H1 (cell line): ENCODE results near the gene ARHGAP35.
A peak's percentile ranks its signal among the peaks of the same experiment; 100 is the strongest.

Source experiments
- CBX8 ChIP-seq: fragments of 300-800, 300-1000 bp; sonication (generic); IDR thresholded peaks from 2 replicates; pipeline ENCODE4 v1.7.1; 2016; ENCODE audit warnings: low read depth, low read length, borderline replicate concordance
- CTCF ChIP-seq, 3 experiments: IDR thresholded peaks; 1 replicate in 2 of 3; 2 replicates in 1 of 3; pipeline versions ENCODE4 v1.5.1 to v1.6.1; 2011; ENCODE audit warnings: low read length in 3 of 3, mild to moderate bottlenecking in 3 of 3, inconsistent platforms in 2 of 3, low read depth in 1 of 3, moderate library complexity in 1 of 3; ENCODE audit not compliant: insufficient read depth in 1 of 3; ENCODE audit errors: control extremely low read depth in 1 of 3
- EP300 ChIP-seq, 2 experiments: IDR thresholded peaks; 1 replicate in 1 of 2; 2 replicates in 1 of 2; pipeline ENCODE4 v1.6.1; 2011 to 2012; ENCODE audit warnings: low read depth in 2 of 2, low read length in 2 of 2, mild to moderate bottlenecking in 2 of 2, borderline replicate concordance in 1 of 2, inconsistent platforms in 1 of 2, moderate library complexity in 1 of 2
- POLR2AphosphoS5 ChIP-seq: IDR thresholded peaks from 2 replicates; pipeline ENCODE4 v1.6.1; 2011; ENCODE audit warnings: low read depth, low read length
- ZNF274 ChIP-seq: IDR thresholded peaks from 2 replicates; pipeline ENCODE4 v1.7.0; 2012; ENCODE audit warnings: low read length, borderline replicate concordance; ENCODE audit errors: extremely low read depth

GRCh38 chr19:46850228-46851203, 10.3 kb upstream of the ARHGAP35 start, which contains the start of gene AP2S1:
- TF ChIP-seq EP300 (IDR thresholded peaks at IDR 0.05; ENCODE audit: borderline replicate concordance in 1 of 2, low read depth in 2 of 2, low read length in 2 of 2) (no peak), CTCF (IDR thresholded peaks at IDR 0.05; ENCODE audit: control extremely low read depth in 1 of 3, insufficient read depth in 1 of 3, low read depth in 1 of 3, low read length in 3 of 3) (no peak), POLR2AphosphoS5 (peak; percentile 98), CBX8 (no peak), ZNF274 (no peak)
